Osteoblast (primary cell): ENCODE results near the gene NADK. TPM values are rescaled to one million over a fixed set of nuclear protein-coding genes. Genes with fewer than 3 reads are reported as not detected.

Source experiments
- DNase-seq: peaks from one replicate; pipeline ENCODE4 v3.0.0; 2011; ENCODE audit warnings: low spot score, mixed read lengths; ENCODE audit not compliant: insufficient read length; ENCODE audit errors: missing footprints
- H2AFZ ChIP-seq: 2 replicates; pipeline ENCODE4 v1.6.0; 2011; ENCODE audit warnings: mild to moderate bottlenecking, low read length
- H3K27ac ChIP-seq: 2 replicates; pipeline ENCODE4 v1.5.1; 2011; ENCODE audit warnings: mild to moderate bottlenecking, low read depth, low read length, moderate library complexity
- H3K27me3 ChIP-seq: 2 replicates; pipeline ENCODE4 v1.6.0; 2012; ENCODE audit warnings: mild to moderate bottlenecking, control low read depth, inconsistent platforms, low read length, moderate library complexity; ENCODE audit not compliant: insufficient read depth
- H3K36me3 ChIP-seq: 2 replicates; pipeline ENCODE4 v1.5.1; 2011; ENCODE audit warnings: mild to moderate bottlenecking, low read length, control low read depth, moderate library complexity; ENCODE audit not compliant: insufficient read depth
- H3K4me1 ChIP-seq: 2 replicates; pipeline ENCODE4 v1.5.1; 2011; ENCODE audit warnings: mild to moderate bottlenecking, low read length, control low read depth, moderate library complexity; ENCODE audit not compliant: insufficient read depth
- H3K4me2 ChIP-seq: 2 replicates; pipeline ENCODE4 v1.6.0; 2011; ENCODE audit warnings: mild to moderate bottlenecking, low read length; ENCODE audit not compliant: insufficient read depth
- H3K4me3 ChIP-seq: fragments of 200-600 bp; sonication (generic); 3 replicates; pipeline ENCODE4 v1.5.1; 2012; ENCODE audit warnings: mild to moderate bottlenecking, low read length, inconsistent platforms; ENCODE audit not compliant: insufficient read depth
- H3K79me2 ChIP-seq: 2 replicates; pipeline ENCODE4 v1.6.0; 2012; ENCODE audit warnings: mild to moderate bottlenecking, low read length, control low read depth, inconsistent platforms; ENCODE audit not compliant: insufficient read depth
- H3K9me3 ChIP-seq: 2 replicates; pipeline ENCODE4 v1.5.1; 2011; ENCODE audit warnings: low read depth, low read length, control low read depth
- H4K20me1 ChIP-seq: 2 replicates; pipeline ENCODE4 v1.6.0; 2012; ENCODE audit warnings: mild to moderate bottlenecking, low read length, control low read depth; ENCODE audit not compliant: insufficient read depth
- total RNA-seq: library from RNA; depleted of rRNA; stranded (reverse); fragments of >200 nt; gene quantifications from 2 replicates; pipeline ENCODE4 v1.2.3, GENCODE V29; 2012
- TF ChIP-seq, protein P1 (sequence below): IDR thresholded peaks from 2 replicates; pipeline ENCODE4 v1.5.1; 2011; ENCODE audit warnings: mild to moderate bottlenecking, low read depth, low read length, moderate library complexity; ENCODE audit errors: extremely low read depth

NADK gene
- total RNA-seq, 1 donor: 45.6 TPM

GRCh38 chr1:1759456-1760344 is 18.6 kb downstream of the NADK start:
- no peak overlapping the region for H3K27ac ChIP-seq
- no peak overlapping the region for H3K4me3 ChIP-seq
- peaks cover 14% of the 10 kb centered on the region for H4K20me1 ChIP-seq
- H3K79me2 ChIP-seq: peaks cover 64% of the 10 kb centered on the region
- H3K4me2 ChIP-seq: no peak overlapping the region
- no peak overlapping the region for H2AFZ ChIP-seq
- no peaks in the 10 kb centered on the region for H3K4me1 ChIP-seq
- H3K27me3 ChIP-seq: no peaks in the 10 kb centered on the region
- TF ChIP-seq, protein P1, sequence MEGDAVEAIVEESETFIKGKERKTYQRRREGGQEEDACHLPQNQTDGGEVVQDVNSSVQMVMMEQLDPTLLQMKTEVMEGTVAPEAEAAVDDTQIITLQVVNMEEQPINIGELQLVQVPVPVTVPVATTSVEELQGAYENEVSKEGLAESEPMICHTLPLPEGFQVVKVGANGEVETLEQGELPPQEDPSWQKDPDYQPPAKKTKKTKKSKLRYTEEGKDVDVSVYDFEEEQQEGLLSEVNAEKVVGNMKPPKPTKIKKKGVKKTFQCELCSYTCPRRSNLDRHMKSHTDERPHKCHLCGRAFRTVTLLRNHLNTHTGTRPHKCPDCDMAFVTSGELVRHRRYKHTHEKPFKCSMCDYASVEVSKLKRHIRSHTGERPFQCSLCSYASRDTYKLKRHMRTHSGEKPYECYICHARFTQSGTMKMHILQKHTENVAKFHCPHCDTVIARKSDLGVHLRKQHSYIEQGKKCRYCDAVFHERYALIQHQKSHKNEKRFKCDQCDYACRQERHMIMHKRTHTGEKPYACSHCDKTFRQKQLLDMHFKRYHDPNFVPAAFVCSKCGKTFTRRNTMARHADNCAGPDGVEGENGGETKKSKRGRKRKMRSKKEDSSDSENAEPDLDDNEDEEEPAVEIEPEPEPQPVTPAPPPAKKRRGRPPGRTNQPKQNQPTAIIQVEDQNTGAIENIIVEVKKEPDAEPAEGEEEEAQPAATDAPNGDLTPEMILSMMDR: no peak
- H3K9me3 ChIP-seq: no peaks in the 10 kb centered on the region
- DNase-seq: peak; percentile 21
- peaks cover 32% of the 10 kb centered on the region for H3K36me3 ChIP-seq

DNA sequence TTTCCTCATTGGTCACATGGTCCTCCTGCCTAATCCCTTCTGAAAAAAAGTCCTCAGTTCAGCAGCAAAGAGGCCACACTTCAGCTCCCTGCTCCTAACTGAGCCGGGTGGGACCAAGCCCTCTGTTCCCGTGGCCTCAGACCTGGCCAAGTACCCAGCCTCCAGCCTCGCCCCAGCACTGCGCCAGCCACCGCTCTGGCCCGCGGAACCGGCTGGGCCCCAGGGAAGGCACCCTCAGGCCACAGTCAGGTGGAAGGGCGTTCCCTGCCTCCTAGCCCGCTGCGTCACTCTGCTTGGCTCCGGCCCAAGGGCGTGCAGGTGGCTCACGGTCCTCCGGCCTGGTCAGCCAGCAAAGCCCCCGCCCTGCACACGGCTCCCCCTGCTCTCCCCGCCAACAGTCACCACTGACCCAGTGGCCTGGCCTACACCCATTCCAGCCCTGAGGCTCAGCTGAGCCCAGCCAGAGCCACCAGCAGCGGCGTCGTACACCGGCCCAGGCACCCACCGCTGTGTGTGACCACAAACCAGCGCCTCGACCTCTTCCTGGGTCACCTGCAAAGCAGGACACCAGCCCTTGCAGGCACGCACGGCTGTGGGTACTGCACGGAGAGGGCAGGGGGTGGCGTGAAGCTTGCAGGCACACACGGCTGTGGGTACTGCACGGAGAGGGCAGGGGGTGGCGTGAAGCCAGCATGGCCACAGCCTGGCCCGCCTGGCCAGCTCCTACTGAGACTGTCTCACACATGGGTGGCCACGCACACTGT is 19.4 kb downstream of the NADK start:
- Histone ChIP-seq H4K20me1 (peaks cover 13% of the 10 kb centered on the region), H3K27ac (no peak overlapping the region), H3K9me3 (no peaks in the 10 kb centered on the region), H3K79me2 (peaks cover 57% of the 10 kb centered on the region), H3K4me1 (no peaks in the 10 kb centered on the region), H3K4me3 (no peak overlapping the region), H3K4me2 (no peak overlapping the region), H2AFZ (no peak overlapping the region), H3K27me3 (no peaks in the 10 kb centered on the region), H3K36me3 (peaks cover 35% of the 10 kb centered on the region)
- TF ChIP-seq, protein P1: no peak
- DNase-seq: peak; percentile 46

DNA sequence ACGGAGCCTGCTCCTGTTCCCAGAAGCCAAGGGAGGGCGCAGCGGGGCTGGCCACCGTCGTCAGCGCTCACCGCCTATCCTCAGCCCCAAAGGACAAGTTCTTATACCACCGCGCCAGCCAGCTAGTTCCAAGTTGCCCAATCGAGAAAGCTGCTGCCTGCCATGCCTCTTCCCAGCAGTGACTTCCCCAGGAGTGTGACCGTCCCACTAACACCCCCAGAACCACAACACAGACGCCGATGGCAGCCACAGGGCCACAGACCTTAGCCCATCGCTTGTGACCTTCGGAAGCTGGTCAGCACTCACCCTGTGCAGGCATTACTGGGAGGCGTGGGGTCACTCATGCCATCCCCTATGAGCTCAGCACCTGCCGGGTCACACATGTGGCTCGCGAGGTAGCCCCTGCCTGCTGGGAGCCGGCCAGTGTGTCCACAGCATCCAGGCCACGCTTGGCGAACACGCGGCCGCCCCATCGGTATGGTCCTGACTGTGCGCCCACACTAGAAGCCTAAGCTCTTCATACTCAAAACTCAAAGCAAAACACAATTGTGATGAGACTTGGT is 20.1 kb downstream of the NADK start:
- Histone ChIP-seq H3K4me1 (no peaks in the 10 kb centered on the region), H3K9me3 (no peaks in the 10 kb centered on the region), H3K4me3 (no peak overlapping the region), H2AFZ (no peak overlapping the region), H3K27ac (no peak overlapping the region), H4K20me1 (peaks cover 13% of the 10 kb centered on the region), H3K4me2 (no peak overlapping the region), H3K36me3 (peaks cover 41% of the 10 kb centered on the region), H3K79me2 (peaks cover 53% of the 10 kb centered on the region), H3K27me3 (no peaks in the 10 kb centered on the region)
- TF ChIP-seq, protein P1: no peak
- peak; percentile 66 for DNase-seq
